SK-N-SH (cell line): ENCODE data around the gene TFDP2. TPM values are rescaled to one million over a fixed set of nuclear protein-coding genes. Genes with fewer than 3 reads are reported as not detected.

Experiments used
- CTCF ChIA-PET: fragments of 300-600, 350-600 bp; formaldehyde crosslinking; extraction: SDS; loops from one replicate; lab custom pipeline; 2021; lab: Yijun Ruan, JAX
- POLR2A ChIA-PET: fragments of 350-600 bp; sonication (Branson Sonifier 250); formaldehyde crosslinking; extraction: SDS; loops from one replicate; lab custom pipeline; 2020; ENCODE audit warnings: antibody characterized with exemption, inconsistent platforms; lab: Yijun Ruan, JAX
- DNase-seq: peaks from one replicate; pipeline ENCODE4 v3.0.0; 2012
- H2AFZ ChIP-seq: fragments of 200-600 bp; sonication (generic); 2 replicates; pipeline ENCODE4 v1.8.1; 2016; ENCODE audit warnings: antibody characterized with exemption, mild to moderate bottlenecking, low read depth
- H3F3A ChIP-seq: fragments of 200-600 bp; sonication (generic); replicated peaks from 2 replicates; pipeline ENCODE3; 2016; ENCODE audit warnings: antibody characterized with exemption, mild to moderate bottlenecking; ENCODE audit not compliant: insufficient read depth
- H3K27ac ChIP-seq, 2 experiments: fragments of 200-500 bp in 1 of 2; fragments of 200-600 bp in 1 of 2; sonication (Bioruptor generic) in 1 of 2; sonication (generic), shearing (Covaris generic) in 1 of 2; 2 replicates each; pipeline versions ENCODE4 v1.5.1 to v1.6.1; 2014 to 2016; ENCODE audit warnings: low read depth in 2 of 2, inconsistent platforms in 1 of 2, low read length in 1 of 2, mild to moderate bottlenecking in 1 of 2, mixed read lengths in 1 of 2
- H3K27me3 ChIP-seq: fragments of 200-600 bp; sonication (generic), shearing (Covaris generic); 2 replicates; pipeline ENCODE4 v1.6.1; 2016; ENCODE audit warnings: mixed run types; ENCODE audit not compliant: insufficient read depth
- H3K36me3 ChIP-seq, 2 experiments: fragments of 200-500 bp in 1 of 2; fragments of 200-600 bp in 1 of 2; sonication (Bioruptor generic) in 1 of 2; sonication (generic) in 1 of 2; replicated peaks in 1 of 2; 2 replicates each; pipeline versions ENCODE3 to v1.5.1; 2014 to 2016; ENCODE audit warnings: low read length in 1 of 2, mild to moderate bottlenecking in 1 of 2; ENCODE audit not compliant: insufficient read depth in 2 of 2, control insufficient read depth in 1 of 2
- H3K4me1 ChIP-seq, 2 experiments: fragments of 200-500 bp in 1 of 2; fragments of 200-600 bp in 1 of 2; sonication (Bioruptor generic) in 1 of 2; sonication (generic), shearing (Covaris generic) in 1 of 2; 2 replicates each; pipeline versions ENCODE4 v1.5.1 to v1.6.1; 2014 to 2016; ENCODE audit warnings: low read depth in 1 of 2, low read length in 1 of 2, mixed run types in 1 of 2; ENCODE audit not compliant: insufficient read depth in 2 of 2, control insufficient read depth in 1 of 2
- H3K4me2 ChIP-seq: fragments of 200-600 bp; sonication (generic), shearing (Covaris generic); 2 replicates; pipeline ENCODE4 v1.6.1; 2017; ENCODE audit warnings: mixed run types
- H3K4me3 ChIP-seq, 2 experiments: fragments of 200-500 bp in 1 of 2; fragments of 200-600 bp in 1 of 2; sonication (Bioruptor generic) in 1 of 2; sonication (generic), shearing (Covaris generic) in 1 of 2; 2 replicates each; pipeline versions ENCODE4 v1.5.1 to v1.8.1; 2014 to 2016; ENCODE audit warnings: low read depth in 2 of 2, inconsistent platforms in 1 of 2, low read length in 1 of 2, mild to moderate bottlenecking in 1 of 2, mixed read lengths in 1 of 2, moderate library complexity in 1 of 2
- H3K79me2 ChIP-seq: fragments of 200-600 bp; sonication (generic); 2 replicates; pipeline ENCODE4 v1.8.1; 2017; ENCODE audit warnings: mild to moderate bottlenecking; ENCODE audit not compliant: insufficient read depth
- H3K9ac ChIP-seq: fragments of 200-600 bp; sonication (generic); 2 replicates; pipeline ENCODE4 v1.6.1; 2017; ENCODE audit warnings: mixed run types
- H3K9me2 ChIP-seq: fragments of 200-600 bp; sonication (generic); 2 replicates; pipeline ENCODE4 v1.6.1; 2017; ENCODE audit warnings: mixed run types
- H3K9me3 ChIP-seq: fragments of 200-600 bp; sonication (generic); 2 replicates; pipeline ENCODE4 v1.6.1; 2017; ENCODE audit warnings: mixed run types, mild to moderate bottlenecking, moderate library complexity
- H4K20me1 ChIP-seq: fragments of 200-600 bp; sonication (generic); 2 replicates; pipeline ENCODE4 v1.6.1; 2017; ENCODE audit warnings: mild to moderate bottlenecking, mixed run types; ENCODE audit not compliant: insufficient read depth
- CTCF ChIP-seq: fragments of 200-600 bp; sonication (generic); IDR thresholded peaks from 2 replicates; pipeline ENCODE4 v1.6.1; 2017; ENCODE audit warnings: antibody characterized with exemption, mild to moderate bottlenecking, moderate library complexity
- EP300 ChIP-seq, 2 experiments: IDR thresholded peaks; 2 replicates each; pipeline versions ENCODE4 v1.4.0 to v1.6.1; 2012; ENCODE audit warnings: borderline replicate concordance in 1 of 2, low read depth in 1 of 2, low read length in 1 of 2
- GATA2 ChIP-seq: sonication (generic); formaldehyde crosslinking; IDR thresholded peaks from 2 replicates; pipeline ENCODE4 v1.5.0; 2020; ENCODE audit warnings: mild to moderate bottlenecking, missing genetic modification reagents
- MAX ChIP-seq: IDR thresholded peaks from 2 replicates; pipeline ENCODE4 v1.4.0; 2012; ENCODE audit warnings: low read depth
- MEF2A ChIP-seq: IDR thresholded peaks from 2 replicates; pipeline ENCODE4 v1.4.0; 2012; ENCODE audit warnings: low read depth, borderline replicate concordance
- MXI1 ChIP-seq: IDR thresholded peaks from 2 replicates; pipeline ENCODE4 v1.6.1; 2012; ENCODE audit warnings: mild to moderate bottlenecking, low read depth, low read length, improper control_type of control experiment
- NFIC ChIP-seq: IDR thresholded peaks from 2 replicates; pipeline ENCODE4 v1.4.0; 2012; ENCODE audit warnings: borderline replicate concordance
- PBX3 ChIP-seq: IDR thresholded peaks from 2 replicates; pipeline ENCODE4; 2012
- POLR2AphosphoS5 ChIP-seq: IDR thresholded peaks from 2 replicates; pipeline ENCODE4 v1.6.1; 2012; ENCODE audit warnings: low read depth, low read length
- TAF1 ChIP-seq: IDR thresholded peaks from 2 replicates; pipeline ENCODE4 v1.6.1; 2012; ENCODE audit warnings: low read depth, mild to moderate bottlenecking, low read length, moderate library complexity, borderline replicate concordance
- TEAD4 ChIP-seq: IDR thresholded peaks from 2 replicates; pipeline ENCODE4 v1.4.0; 2012; ENCODE audit warnings: mild to moderate bottlenecking, borderline replicate concordance; ENCODE audit not compliant: insufficient read depth
- YY1 ChIP-seq: IDR thresholded peaks from 2 replicates; pipeline ENCODE4 v1.4.0; 2012; ENCODE audit warnings: low read depth, mild to moderate bottlenecking
- ZBTB33 ChIP-seq: IDR thresholded peaks from 2 replicates; pipeline ENCODE4 v1.4.0; 2012; ENCODE audit warnings: low read depth, borderline replicate concordance
- WGBS: methylation state at CpG from one replicate; pipeline ENCODE4 v1.1.6; 2017; ENCODE audit warnings: low lambda C conversion rate; 5-methylcytosine and 5-hydroxymethylcytosine counted together
- polyA plus RNA-seq, 3 experiments: library from polyadenylated mRNA; depleted of rRNA; stranded (reverse); fragments of >200 nt; gene quantifications; 2 replicates each; pipeline ENCODE4 v1.2.3, GENCODE V29; 2012
- TF ChIP-seq, protein P1 (sequence below): IDR thresholded peaks from 2 replicates; pipeline ENCODE4 v1.4.0; 2012; ENCODE audit warnings: low read depth, borderline replicate concordance

The TFDP2 gene
- polyA plus RNA-seq, 1 of the 3 experiments (the other 2 are of a cell fraction): 8.6 TPM

DNA sequence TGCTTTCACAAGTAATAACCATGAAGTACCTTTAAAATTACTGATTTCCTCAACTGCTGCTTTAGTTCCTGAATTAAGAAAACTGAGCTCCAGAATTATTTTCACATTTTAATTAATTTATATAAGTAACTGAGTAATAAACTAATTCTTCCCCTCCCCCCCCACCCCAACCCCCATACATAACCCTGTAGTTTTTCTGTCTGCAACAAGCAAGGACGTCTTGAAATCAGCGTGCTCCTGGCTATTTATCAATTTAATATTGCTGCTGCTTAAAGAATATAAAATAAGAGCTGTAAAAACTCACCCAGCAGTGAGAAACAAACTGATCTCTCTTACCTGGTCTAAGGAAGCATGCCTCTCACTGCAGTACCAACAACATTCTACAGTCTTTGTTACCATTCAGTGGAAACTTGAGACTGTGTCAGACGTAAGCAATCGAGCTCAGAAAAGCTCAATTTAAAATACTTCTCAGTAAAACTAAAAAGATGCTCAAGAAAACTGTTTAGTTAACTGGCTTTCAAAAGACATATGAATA lies 121.0 kb downstream of the TFDP2 start (continued):
- TF ChIP-seq, protein P1, sequence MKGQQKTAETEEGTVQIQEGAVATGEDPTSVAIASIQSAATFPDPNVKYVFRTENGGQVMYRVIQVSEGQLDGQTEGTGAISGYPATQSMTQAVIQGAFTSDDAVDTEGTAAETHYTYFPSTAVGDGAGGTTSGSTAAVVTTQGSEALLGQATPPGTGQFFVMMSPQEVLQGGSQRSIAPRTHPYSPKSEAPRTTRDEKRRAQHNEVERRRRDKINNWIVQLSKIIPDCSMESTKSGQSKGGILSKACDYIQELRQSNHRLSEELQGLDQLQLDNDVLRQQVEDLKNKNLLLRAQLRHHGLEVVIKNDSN: no peak
- TF ChIP-seq MEF2A (no peak), TAF1 (peak; percentile 52; the same call in 1 of the 2 replicates), CTCF (no peak), GATA2 (CRISPR knock-in tag) (no peak), TEAD4 (no peak), POLR2AphosphoS5 (peak; percentile 76), NFIC (no peak)

DNA sequence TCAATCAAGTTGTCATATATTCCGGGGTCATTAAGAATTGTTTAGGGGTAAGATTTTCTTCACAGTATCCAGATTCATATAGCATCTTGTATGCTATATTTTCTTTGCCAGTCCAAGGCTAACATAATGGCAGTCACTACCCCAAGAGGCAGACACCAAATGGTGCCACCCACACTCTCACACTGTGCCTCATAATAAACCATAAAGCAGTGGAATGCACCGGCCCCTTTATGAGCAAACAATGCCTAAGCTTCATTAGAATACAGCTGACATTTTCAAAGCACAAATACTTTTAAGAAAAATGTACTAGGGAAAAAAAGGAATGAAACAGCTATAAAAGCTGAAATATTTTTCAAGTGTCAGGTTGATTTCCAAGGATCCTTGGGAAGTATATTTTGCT lies 121.6 kb downstream of the TFDP2 start:
- Histone ChIP-seq H3K9me2 (no peaks in the 10 kb centered on the region), H3K4me1 (peaks cover 2 to 7% of the 10 kb centered on the region in 2 experiments; a peak in 2 of 4 replicates), H3K4me2 (peak overlapping the region; percentile 74), H3K4me3 (peak overlapping the region; percentile 57 to 72), H3K27me3 (no peaks in the 10 kb centered on the region), H3K9me3 (no peaks in the 10 kb centered on the region), H3K9ac (peak overlapping the region; percentile 48; the same call in 1 of the 2 replicates), H4K20me1 (no peaks in the 10 kb centered on the region), H2AFZ (peak overlapping the region; percentile 44; the same call in 1 of the 2 replicates), H3K36me3 (peaks cover 5 to 12% of the 10 kb centered on the region in 2 experiments), H3K27ac (peak overlapping the region in 1 of 2 experiments; percentile 41; a peak in 1 of 4 replicates), H3F3A (peaks cover 14% of the 10 kb centered on the region), H3K79me2 (peaks cover 20% of the 10 kb centered on the region)
- CTCF ChIA-PET: interaction anchor here (0.9 kb wide), 1 partner anchor 8 kb away, joined by 3 read pairs; no protein-coding TSS in a partner anchor
- peak; percentile 10 for DNase-seq
- 23% methylated on average over 2 of the region's 2 CpGs for WGBS
- POLR2A ChIA-PET: no interaction called here
- peak; percentile 42; the same call in 1 of the 2 replicates for TF ChIP-seq YY1
- TF ChIP-seq PBX3: no peak

- Histone ChIP-seq H2AFZ (no peak overlapping the region), H3K27ac (no peak overlapping the region), H3K9ac (peak overlapping the region; percentile 48; the same call in 1 of the 2 replicates)
Measured at GRCh38 chr3:142027300-142027699, 122.0 kb downstream of the TFDP2 start.

More at GRCh38 chr3:142027300-142027699, 122.0 kb downstream of the TFDP2 start:
- no peak for DNase-seq
- Histone ChIP-seq H3K79me2 (peaks cover 20% of the 10 kb centered on the region), H3F3A (peaks cover 14% of the 10 kb centered on the region), H3K4me2 (peak overlapping the region; percentile 74), H3K27me3 (no peaks in the 10 kb centered on the region), H4K20me1 (no peaks in the 10 kb centered on the region), H3K4me3 (peak overlapping the region; percentile 57 to 72), H3K9me2 (no peaks in the 10 kb centered on the region), H3K4me1 (peaks cover 2 to 7% of the 10 kb centered on the region in 2 experiments; a peak in 2 of 4 replicates), H3K9me3 (no peaks in the 10 kb centered on the region), H3K36me3 (peaks cover 5 to 12% of the 10 kb centered on the region in 2 experiments)
- POLR2A ChIA-PET: no interaction called here
- no peak for TF ChIP-seq EP300 (IDR thresholded peaks at IDR 0.05; ENCODE audit: borderline replicate concordance in 1 of 2, low read depth in 1 of 2, low read length in 1 of 2)
- no peak for TF ChIP-seq MAX
- TF ChIP-seq ZBTB33: no peak
- TF ChIP-seq POLR2AphosphoS5: no peak
- no peak for TF ChIP-seq MXI1
- WGBS: 63% methylated on average over 3 of the region's 3 CpGs
- CTCF ChIA-PET: interaction anchor here (0.9 kb wide), 1 partner anchor 8 kb away, joined by 3 read pairs; no protein-coding TSS in a partner anchor
